HFF-Myc (cell line): ENCODE results near the gene AEBP1.

ENCODE experiments used
- DNase-seq: peaks from one replicate; pipeline ENCODE4 v3.0.0-alpha.2; 2011; ENCODE audit warnings: low read depth; ENCODE audit errors: extremely low read depth
- H3K4me3 ChIP-seq: replicated peaks from 2 replicates; pipeline ENCODE4 v1.5.1; 2011; ENCODE audit warnings: low read depth, mild to moderate bottlenecking, control low read depth, low read length
- CTCF ChIP-seq: IDR thresholded peaks from 2 replicates; pipeline ENCODE4 v1.5.1; 2012; ENCODE audit warnings: mild to moderate bottlenecking, low read depth, low read length, control low read depth; ENCODE audit errors: missing control alignments

The AEBP1 gene

GRCh38 chr7:44095781-44096180 is 8.4 kb upstream of the AEBP1 start:
- no peak overlapping the region for H3K4me3 ChIP-seq
- no peak for DNase-seq
- no peak for TF ChIP-seq CTCF

GRCh38 chr7:44096326-44096881 is 7.7 kb upstream of the AEBP1 start:
- no peak for DNase-seq
- H3K4me3 ChIP-seq = no peak overlapping the region

GRCh38 chr7:44097064-44097932 is 6.8 kb upstream of the AEBP1 start:
- TF ChIP-seq CTCF = no peak

More at GRCh38 chr7:44096326-44096881, 7.7 kb upstream of the AEBP1 start:
- no peak for TF ChIP-seq CTCF

GRCh38 chr7:44098092-44099068 is 5.8 kb upstream of the AEBP1 start:
- no peak for TF ChIP-seq CTCF
- H3K4me3 ChIP-seq = no peak overlapping the region
- DNase-seq = no peak

More at GRCh38 chr7:44097064-44097932, 6.8 kb upstream of the AEBP1 start:
- H3K4me3 ChIP-seq = no peak overlapping the region
- no peak for DNase-seq

- DNase-seq = no peak
- no peak for TF ChIP-seq CTCF
- H3K4me3 ChIP-seq = no peak overlapping the region
Measured at GRCh38 chr7:44099669-44100068, 4.5 kb upstream of the AEBP1 start.

GRCh38 chr7:44100458-44101302 is 3.5 kb upstream of the AEBP1 start:
- no peak overlapping the region for H3K4me3 ChIP-seq
- no peak for TF ChIP-seq CTCF
- DNase-seq = no peak
